ENCODE results near the gene ZIC2.
"Not testable (repeated sequence)": the region's sequence is repeated elsewhere in the genome, so short reads cannot be mapped to it uniquely, and the experiment has no call there.

ZIC2 gene

DNA sequence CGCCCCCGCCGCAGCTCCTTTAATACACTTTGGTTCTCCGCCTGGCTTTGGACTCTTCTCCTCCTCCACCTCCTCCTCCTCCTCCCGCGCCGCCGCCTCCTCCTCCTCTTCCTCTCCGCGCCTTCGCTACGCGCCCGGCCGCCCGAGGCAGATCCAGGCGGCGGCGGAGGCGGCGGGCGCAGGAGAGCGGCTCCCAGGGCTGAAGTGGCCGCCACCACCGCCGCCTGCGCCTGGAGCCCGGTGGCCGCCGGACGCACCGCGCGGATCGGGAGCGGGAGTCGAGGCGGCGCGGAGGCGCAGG, at the start of gene ZIC2:
ZIC2 (plus strand) TSS at position 50 of the 301 bp plus-strand sequence. CDS start 281 bp downstream, outside the sequence.
- DNase-seq = no peak

DNA sequence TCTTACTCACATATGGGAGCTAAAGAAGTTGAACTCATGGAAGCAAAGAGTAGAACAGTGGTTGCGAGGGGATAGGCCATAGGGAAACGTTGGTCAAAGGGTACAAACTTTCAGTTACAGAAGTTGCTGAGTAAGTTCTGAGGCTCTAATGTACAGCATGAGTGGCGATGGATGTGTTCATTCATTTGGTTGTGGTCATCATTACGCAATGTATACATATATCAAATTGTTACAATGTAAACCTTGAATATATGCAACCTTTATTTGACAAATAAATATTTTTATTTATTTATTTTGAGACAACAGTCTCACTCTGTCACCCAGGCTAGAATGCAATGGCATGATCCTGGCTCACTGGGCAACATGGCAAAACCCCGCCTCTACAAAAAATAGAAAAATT, 48.7 kb upstream of the ZIC2 start:
- no peak for DNase-seq

DNA sequence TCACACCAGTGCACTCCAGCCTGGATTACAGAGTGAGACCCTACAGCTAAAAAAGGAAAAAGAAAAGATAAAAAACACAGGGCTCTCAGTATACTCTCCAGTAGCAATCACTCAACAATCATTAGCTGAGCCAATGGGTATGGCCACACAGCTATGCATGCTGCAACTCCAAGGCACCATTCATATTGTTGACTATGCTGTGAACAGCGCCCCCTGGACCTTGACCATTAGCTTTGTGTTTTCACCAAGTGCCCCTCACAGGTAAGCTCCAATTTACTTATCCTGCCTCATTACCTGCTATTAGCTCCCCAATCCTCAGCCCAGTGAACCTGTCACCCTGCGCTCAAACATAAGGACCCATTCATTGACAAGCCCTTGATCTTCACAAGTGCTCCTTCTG, 45.8 kb upstream of the ZIC2 start:
- DNase-seq = no peak

DNA sequence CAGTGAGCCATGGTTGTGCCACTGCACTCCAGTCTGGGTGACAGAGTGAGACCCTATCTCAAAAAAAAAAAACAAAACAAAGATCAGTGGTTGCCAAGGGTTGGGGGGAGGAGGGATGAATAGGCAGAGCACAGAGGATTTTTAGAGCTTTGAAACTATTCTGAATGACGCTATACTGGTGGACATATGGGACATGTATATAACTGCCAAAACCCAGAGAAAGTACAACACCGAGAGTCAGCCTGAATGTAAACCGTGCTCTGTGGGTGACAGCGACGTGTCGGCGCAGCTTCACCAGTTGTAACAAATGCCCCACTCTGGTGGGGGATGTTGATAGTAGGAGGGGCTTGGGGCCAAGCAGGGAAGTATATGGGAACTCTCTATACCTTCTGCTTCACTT, 42.9 kb upstream of the ZIC2 start:
- DNase-seq = no peak

DNA sequence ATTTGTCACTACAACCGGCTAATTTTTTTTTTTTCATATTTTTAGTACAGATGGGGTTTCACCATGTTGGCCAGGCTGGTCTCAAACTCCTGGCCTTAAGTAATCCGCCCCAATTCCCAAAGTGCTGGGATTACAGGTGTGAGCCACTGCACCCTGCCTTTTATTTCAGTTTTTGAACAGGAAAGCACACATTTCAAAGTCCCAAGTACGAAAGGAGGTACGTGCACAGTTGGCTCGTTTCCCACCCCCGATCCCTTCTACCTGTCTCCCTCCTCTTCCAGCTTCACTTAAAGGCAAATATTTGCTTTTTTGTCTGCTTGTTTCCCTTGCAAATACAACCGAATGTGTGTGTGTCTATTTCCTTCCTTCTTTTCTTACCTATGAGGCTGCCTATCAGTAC, 40.5 kb upstream of the ZIC2 start:
- DNase-seq = no peak

DNA sequence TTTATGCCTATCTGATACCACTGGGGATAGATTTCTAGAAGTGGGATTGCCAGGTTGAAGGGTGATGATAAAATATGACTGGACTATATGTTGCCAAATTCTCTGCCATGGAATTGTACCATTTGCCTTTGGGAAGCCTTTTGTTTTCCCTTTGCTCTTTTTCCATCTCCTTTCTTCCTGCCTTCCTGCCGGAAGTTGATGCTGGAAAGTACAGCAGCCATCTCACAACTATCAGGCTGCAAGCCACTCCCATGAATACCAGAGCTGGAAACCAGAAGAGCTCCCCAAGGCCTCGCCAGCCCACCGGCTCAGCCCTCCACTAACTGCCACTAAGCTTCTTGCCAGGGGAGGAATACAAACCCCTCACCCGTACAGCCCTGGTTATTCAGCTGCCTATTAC, 39.7 kb upstream of the ZIC2 start:
- no peak for DNase-seq

DNA sequence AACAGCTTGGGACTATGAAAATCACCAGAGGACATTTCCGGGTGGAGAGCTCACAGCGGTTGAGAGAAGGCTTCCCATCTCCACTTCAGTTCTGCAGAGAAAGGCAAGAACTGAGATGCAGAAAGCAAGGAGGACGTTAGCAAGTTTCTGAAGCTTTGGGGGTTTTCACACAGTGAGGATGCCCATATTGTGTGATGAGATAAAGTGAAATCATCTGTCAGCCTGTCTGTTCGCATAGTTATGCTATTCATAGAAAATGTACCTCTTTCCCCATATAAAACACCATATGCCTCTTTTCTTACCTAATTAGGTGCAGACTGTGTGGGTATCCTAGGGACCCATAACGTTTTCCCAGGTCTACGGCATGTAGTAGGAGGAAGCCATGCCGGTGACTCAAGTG, 37.5 kb upstream of the ZIC2 start:
- DNase-seq = no peak

DNA sequence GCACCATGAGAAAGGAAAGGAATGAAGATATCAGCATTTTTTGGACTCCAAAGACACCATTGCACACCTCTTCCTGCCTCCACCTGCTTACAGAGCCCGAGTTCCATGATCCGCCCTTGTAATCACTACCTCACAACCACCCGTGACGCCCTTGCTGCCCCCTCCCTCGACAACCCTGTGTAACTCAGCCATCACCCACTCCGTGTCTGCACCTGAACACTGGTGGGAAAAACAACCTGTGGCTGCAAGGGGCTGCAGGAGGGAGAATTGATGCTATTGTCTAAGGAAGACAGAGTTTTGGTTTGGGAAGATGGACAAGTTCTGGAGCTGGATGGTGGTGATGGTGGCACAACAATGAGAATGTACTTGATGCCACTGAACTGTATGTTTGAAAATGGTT, 37.0 kb upstream of the ZIC2 start:
- DNase-seq = no peak

DNA sequence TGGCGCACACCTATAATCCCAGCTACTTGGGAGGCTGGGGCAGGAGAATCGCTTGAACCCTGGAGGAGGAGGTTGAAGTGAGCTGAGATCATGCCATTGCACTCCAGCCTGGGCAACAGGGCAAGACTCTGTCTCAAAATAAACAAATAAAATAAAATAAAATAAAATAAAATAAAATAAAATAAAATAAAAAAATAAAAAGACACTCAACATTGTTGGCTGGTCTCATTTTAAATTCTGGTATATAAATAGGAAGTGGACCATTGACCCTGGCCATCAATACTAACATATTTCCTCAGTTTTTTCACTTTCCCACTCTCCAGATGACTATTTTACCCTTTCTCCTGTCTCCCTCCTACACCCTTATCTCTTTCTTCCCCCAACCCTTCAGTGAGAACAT, 36.1 kb upstream of the ZIC2 start:
- DNase-seq = not testable (repeated sequence)

DNA sequence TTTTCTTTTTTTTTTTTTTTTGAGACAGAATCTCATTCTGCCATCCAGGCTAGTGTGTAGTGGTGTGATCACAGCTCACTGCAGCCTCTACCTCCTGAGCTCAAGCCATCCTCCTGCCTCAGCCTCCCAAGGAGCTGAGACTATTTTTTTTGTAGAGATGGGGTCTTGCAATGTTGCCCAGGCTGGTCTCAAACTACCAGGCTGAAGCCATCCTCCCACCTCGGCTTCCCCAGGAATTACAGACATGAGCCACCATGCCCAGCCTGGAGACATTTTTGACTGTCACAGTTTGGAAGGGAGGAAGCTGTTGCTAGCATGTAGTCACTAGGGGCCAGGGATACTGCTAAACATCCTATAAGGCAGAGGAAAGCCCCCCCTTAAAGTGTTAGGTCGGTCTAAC, 33.9 kb upstream of the ZIC2 start:
- DNase-seq = no peak

DNA sequence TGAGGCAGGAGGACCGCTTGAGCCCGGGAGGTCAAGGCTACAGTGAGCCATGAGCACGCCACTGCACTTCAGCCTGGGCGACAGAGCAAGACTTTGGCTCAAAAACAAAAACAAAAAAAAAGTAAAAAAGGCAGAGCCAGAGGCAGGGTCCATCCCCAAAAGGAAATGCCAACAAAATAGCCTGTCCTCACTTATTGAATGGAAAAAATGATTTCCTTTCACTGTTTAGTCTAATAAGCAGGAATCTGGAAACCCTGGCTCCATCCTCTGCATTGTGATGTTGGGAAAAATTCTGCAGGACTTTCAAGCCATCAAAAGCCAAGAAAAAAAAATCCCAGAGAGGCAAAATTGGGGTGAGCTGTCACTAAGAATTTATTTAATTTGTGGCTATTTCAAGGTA, 33.2 kb upstream of the ZIC2 start:
- DNase-seq = no peak

DNA sequence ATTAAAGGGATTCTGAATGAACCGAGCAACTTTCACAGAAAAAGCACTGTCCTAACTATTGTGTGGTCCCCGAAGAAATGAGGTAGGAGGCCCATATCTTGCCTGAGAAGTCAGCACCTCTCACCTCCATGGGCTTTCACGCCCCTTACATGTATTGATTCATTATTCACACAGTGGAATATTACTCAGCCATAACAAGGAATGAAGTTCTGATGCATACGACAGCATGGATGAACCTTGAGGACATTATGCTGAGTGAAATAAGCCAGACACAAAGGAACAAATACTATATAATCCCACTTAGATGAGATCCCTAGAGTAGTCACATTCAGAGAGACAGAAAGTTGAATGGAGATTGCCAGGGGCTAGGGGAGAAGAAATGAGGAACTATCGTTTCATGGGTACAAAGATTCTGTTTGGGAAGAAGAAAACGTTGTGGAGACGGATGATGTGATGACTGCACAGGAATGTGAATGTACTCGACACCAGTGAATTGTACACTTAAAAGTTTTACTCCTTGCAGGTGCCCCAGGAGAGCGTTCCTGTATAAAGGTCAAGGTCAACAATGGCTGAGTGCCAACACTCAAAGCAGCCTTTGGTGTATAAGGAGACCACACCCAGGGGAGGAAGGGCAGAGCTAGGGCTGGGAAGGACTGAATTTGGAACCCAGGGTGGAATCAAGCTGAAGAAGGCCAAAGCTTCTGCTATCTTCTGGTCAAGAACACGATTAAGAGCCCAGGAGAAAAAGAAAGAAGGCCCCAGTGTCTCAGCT, 32.5 kb upstream of the ZIC2 start:
- DNase-seq = no peak

DNA sequence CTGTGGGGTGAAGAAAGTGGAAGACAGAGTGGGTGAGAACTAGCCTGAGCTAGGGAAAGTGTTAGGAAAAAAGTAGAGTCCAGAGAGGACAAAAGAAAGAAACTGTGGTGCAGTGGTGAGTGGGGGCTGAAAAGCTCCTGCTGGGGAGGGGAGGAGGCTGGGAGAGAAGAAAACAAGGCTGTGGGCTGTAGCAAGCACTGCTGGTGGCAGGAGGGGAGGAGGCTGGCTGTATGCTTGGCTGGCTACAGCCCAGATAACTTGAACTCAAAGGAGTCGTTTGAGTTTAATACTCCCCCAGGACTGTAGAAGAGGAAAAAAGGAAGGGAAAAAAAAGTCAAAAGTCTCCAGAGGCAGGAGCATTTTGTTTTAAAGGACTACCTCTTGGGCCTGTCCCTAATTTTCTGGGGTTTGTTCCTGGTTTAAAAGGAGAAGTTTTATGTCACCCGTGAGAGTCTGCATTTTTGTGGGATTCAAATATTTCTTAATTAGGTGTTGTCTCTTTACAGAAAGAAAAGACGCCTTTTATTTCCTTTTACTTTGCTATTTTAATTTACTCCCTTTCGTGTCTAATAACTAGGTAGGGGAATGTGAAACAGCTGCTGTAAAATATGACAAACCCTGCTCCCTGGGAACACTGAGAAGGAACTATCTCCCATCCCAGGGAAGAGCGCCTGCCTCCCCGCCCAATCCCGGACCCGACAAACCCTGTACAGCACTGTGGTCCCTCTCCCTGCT, 31.7 kb upstream of the ZIC2 start:
- no peak for DNase-seq

DNA sequence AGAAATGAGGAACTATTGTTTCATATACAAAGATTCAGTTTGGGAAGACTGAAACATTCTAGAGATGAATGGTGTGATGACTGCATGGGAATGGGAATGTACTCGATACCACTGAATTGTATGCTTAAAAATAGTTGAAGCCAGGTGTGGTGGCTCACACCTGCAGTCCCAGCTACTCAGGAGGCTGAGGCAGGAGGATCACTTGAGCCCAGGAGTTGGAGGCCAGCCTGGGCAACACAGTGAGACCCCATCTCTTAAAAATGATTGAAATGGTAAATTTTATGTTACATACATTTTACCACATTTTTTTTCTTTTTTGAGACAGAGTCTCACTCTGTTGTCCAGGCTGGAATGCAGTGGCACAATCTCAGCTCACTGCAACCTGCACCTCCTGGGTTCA, 29.9 kb upstream of the ZIC2 start:
- DNase-seq = not testable (repeated sequence)

DNA sequence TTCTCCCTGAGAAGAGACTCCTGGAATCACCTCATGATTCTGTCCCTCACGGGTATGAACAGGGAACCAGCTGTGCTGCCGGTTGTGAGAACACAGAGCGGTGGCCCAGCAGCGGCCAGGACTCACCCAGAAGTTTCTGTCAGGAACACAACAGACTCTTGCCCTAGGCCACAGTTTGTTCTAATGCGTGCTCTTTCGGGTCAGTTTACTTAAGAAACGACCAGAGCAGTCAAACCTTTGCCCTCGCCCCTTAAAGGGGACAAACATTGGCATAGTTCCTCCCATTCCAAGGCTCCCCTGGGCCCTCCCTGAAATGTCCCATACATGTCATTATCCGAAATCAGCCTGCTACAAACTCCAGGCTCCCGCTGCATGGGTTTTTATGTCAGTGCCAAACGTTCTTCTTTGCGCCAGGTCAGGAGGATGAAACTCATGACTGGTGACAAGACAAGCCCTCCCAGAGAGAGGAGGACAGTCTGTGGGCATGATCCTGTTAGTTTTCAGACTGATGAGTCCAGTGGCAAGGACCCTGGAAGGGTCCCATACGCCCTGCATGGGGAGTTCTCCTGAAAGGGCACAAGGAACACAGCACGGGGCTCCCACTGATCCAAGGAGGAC, 28.3 kb upstream of the ZIC2 start:
- no peak for DNase-seq

DNA sequence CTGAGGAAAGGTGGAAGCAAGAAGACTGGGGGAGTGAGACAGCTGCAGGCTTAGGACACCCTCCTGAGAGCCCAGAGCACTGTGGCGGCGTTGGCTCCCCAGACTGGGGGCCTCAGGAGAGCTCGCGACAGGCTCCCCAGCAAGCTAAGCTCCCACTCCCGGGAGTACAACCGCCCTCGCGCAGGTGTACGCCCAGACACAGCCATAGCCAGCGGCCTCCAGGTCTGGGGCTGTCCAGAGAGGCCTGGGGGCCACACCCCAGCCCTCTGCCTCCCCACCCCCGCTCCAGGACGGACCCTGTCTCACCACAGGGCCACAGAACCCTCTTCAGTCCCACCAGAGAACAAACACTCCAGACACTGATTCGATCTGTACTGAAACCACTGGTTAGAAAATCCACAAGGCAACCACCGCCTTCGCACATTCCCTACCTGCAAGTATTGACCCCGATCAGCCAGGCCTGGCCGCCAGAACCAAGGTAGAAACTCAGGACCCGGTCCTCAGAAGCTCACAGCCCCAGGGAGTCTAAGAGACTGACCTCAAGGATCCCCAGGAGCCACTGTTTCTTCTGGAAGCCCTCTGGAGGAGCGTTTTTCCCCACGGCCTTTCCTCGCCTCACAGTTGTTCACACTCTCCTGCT, 26.4 kb upstream of the ZIC2 start:
- DNase-seq = no peak

DNA sequence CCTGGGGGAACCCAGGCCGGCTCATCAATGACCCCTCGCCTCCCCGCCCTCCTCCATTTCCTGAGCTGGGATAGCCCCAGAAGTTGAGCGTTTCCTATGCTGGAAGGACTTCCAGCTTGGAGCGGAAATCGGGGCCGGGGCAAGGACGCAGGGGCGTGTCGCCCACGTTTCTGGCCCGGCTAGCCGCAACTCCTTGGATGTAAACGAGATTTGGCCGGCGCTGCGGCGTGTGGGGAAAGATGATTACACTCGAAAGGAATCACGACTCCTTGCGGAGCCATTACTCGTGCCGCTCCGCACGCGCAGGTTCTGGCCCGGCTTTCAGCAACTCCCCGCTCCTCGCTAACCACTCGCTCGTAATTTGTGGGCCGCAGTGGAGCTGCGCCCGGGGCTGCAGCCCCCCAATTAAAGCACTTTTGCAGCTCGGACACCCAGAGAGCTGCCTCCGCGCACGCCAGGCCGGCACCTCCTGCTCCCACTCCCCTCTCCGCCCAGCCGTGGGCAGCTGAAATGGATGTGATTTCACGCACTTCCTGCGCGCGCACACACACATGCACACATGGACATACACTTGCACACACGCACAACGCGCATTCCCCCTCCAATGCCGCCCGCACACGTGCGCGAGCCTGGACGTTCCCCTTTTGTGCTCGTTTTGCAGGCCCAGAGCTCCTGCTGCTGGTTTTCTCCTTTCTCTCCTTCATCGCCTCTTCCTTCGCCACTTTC, 25.7 kb upstream of the ZIC2 start:
- no peak for DNase-seq

DNA sequence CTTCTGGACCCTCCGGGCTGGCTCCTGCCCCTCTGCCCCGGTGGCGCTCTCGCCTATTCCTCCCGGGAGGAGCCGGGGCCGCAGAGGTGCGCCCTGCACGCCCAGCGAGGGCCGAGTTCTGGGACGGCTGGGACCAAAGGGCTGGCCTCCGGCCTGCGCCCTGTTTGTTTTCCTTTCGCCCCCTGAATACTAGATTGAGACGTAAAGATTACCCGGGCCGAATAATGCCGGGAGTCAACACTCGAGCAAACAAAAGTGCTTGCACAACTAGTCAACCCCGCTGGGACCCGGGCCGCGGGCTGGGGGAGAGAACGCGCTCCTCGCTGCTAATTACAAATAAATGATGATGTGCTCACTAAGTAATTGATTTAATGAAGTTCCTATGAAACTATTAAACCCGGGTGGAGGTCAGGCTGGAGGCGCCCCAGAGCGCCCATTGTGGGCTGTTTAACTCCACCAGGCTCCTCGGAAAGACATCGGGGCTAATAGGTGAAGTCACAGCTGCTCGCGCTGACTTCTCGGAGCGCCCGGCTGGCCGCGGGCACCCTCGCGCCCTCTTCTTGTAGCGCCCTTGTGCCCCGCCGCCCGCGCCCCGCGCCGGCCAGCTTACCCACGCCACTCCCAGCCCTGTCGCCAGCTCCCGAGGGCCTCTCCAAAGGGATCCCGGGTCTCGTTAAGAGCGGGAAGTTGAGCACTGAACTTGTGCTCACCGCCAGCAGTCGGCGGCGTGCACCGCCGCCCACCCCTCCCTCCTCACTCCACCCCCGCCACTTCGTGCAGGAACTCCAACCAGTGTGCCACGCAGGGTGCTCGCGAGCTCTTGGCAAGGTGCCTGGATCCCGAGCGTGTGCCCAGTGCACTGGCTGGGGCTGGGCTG, 24.9 kb upstream of the ZIC2 start:
- DNase-seq = no peak

DNA sequence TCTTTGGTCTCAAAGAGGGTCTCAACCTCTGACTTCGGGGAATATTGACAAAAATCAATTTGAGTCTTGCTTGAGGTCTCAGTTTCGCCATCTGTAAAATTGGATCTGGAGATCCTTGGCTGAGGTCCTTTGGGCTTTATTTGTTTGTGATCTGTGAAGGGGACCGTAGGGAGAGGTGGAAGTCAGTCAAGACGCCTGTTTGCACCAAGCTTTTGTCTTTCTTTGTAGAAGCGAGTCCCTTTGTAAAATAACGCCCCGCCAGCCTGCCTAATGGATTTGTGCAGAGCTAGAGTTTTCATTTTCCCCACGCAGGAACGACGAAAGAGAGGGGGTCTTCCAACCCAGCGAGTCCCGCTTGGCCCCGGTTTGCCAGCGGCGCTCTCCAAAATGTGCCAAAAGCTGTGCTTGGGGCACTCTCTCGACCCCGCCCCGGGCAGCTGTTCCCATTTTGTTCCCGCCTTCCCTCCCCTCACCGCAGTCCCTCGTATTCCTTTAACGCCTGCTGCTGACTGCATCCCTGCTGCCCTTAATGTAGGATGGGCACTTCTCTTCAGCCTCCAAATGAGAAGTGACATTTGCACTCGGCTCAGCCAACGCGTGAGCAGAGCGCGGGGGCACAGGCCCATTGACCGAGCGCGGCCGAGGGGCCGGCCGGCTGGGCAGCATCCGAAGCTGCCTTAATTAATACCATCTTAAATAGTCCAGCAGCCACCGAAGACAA, 23.0 kb upstream of the ZIC2 start:
- DNase-seq = no peak

DNA sequence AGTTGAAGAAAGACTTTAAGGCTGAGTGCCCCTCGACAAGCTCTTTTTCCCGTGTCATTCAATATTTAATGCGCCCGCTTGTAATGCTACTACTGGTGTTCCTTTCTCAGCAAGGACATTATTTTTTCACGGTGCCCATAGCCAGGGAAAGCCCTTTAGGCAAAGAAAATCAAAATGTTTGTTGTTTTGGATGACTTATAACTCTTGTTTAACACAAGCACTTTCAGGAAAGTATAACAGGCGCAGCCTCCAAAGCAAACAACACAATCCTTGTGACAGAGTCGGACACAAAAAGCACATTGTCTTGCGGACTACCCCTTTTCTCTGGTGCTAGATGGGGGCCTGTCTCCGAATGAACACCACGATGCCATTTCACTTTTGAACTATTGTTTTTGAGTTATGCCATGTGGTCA, 22.5 kb upstream of the ZIC2 start:
- DNase-seq = no peak

DNA sequence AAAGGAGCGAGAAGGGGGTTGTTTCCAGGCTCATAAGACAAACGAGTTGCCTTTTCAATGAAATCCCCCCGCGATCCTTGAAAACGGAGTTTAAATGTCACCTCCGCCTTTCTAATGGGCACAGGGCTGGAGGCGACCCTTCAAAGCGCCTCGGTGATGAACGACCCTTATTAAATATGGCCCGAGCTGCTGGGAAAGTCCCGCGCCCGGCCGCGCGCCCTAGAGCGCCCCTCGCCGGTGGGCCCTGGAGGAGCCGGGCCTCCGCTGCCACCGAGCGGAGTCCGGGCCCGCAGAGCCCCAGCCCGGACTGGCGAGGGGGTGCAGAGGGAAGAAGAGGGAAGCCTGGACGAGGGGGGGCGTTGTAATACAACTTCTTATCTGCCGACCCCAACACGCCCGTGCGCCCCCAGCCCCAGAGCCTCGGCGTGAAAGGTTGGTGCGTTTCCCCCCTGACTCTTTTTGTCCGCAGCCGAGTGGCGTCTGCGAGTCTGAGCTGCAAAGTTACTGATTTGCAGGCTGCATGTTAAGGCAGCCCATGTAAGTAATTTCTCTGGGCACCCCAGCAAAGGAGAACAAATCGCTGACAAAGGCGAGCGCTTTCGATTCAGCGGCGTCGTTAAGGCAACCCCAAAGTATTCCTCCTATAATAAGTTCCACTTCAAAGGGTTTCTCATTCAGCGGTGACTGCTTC, 21.9 kb upstream of the ZIC2 start:
- no peak for DNase-seq

Data from NCI-H2107 (cell line).